Measurements from ENCODE around the gene KDM6B. TPM values are rescaled to one million over a fixed set of nuclear protein-coding genes. Genes with fewer than 3 reads are reported as not detected.

The KDM6B gene
- total RNA-seq, 1 donor from 2014 or later, result 96.0 TPM

- Mint-ChIP-seq H3K4me1 (ENCODE audit: low read depth) (peaks cover 46% of the 10 kb centered on the region), H3K27me3 (ENCODE audit: low read depth) (no peaks in the 10 kb centered on the region), H3K4me3 (ENCODE audit: low read depth) (peak overlapping the region; percentile 90), H3K36me3 (ENCODE audit: low read depth) (peaks cover 11% of the 10 kb centered on the region), H3K27ac (no peak overlapping the region), H3K9me3 (no peaks in the 10 kb centered on the region)
- no peak for DNase-seq (ENCODE audit: low spot score)
- intact Hi-C loops (cut with micrococcal nuclease), result loop anchor here (5.0 to 10.0 kb wide), 4 partner anchors 92 to 355 kb away; partner anchors contain the start of genes CNTROB, HES7, POLR2A and SLC35G6
Observed at GRCh38 chr17:7839876-7840261, 5.9 kb downstream of the KDM6B start.

- no peaks in the 10 kb centered on the region for H3K27me3 Mint-ChIP-seq (ENCODE audit: low read depth)
- DNase-seq (ENCODE audit: low spot score), result no peak
- no peaks in the 10 kb centered on the region for H3K9me3 Mint-ChIP-seq
- intact Hi-C loops (cut with micrococcal nuclease), result loop anchor here (5.0 kb wide), 3 partner anchors 92 to 282 kb away; partner anchors contain the start of genes CNTROB, HES7, TP53 and TRAPPC1
- peak overlapping the region; percentile 90 for H3K4me3 Mint-ChIP-seq (ENCODE audit: low read depth)
- peaks cover 46% of the 10 kb centered on the region for H3K4me1 Mint-ChIP-seq (ENCODE audit: low read depth)
- H3K27ac Mint-ChIP-seq, result peak overlapping the region; percentile 94
- H3K36me3 Mint-ChIP-seq (ENCODE audit: low read depth), result peaks cover 17% of the 10 kb centered on the region
Observed at GRCh38 chr17:7840441-7840840, 6.4 kb downstream of the KDM6B start.

GRCh38 chr17:7840875-7841274 is 6.9 kb downstream of the KDM6B start:
- Mint-ChIP-seq H3K9me3 (no peaks in the 10 kb centered on the region), H3K27ac (peak overlapping the region; percentile 94)
- no peak for DNase-seq (ENCODE audit: low spot score)

GRCh38 chr17:7841396-7841914 is 7.4 kb downstream of the KDM6B start:
- Mint-ChIP-seq H3K27me3 (ENCODE audit: low read depth) (no peaks in the 10 kb centered on the region), H3K27ac (peak overlapping the region; percentile 100), H3K36me3 (ENCODE audit: low read depth) (peaks cover 26% of the 10 kb centered on the region), H3K4me1 (ENCODE audit: low read depth) (peaks cover 48% of the 10 kb centered on the region), H3K9me3 (no peaks in the 10 kb centered on the region), H3K4me3 (ENCODE audit: low read depth) (peak overlapping the region; percentile 90)
- DNase-seq (ENCODE audit: low spot score), result peak; percentile 67
- intact Hi-C loops (cut with micrococcal nuclease), result loop anchor here (5.0 kb wide), 3 partner anchors 91 to 281 kb away; partner anchors contain the start of genes CNTROB, HES7, TP53 and TRAPPC1

More at GRCh38 chr17:7840875-7841274, 6.9 kb downstream of the KDM6B start:
- H3K4me1 Mint-ChIP-seq (ENCODE audit: low read depth), result peaks cover 49% of the 10 kb centered on the region
- H3K36me3 Mint-ChIP-seq (ENCODE audit: low read depth), result peaks cover 21% of the 10 kb centered on the region
- intact Hi-C loops (cut with micrococcal nuclease), result loop anchor here (5.0 kb wide), 3 partner anchors 91 to 281 kb away; partner anchors contain the start of genes CNTROB, HES7, TP53 and TRAPPC1
- no peaks in the 10 kb centered on the region for H3K27me3 Mint-ChIP-seq (ENCODE audit: low read depth)
- H3K4me3 Mint-ChIP-seq (ENCODE audit: low read depth), result peak overlapping the region; percentile 90

- H3K27ac Mint-ChIP-seq, result peak overlapping the region; percentile 100
- intact Hi-C loops (cut with micrococcal nuclease), result loop anchor here (5.0 kb wide), 3 partner anchors 90 to 280 kb away; partner anchors contain the start of genes CNTROB, HES7, TP53 and TRAPPC1
- no peaks in the 10 kb centered on the region for H3K27me3 Mint-ChIP-seq (ENCODE audit: low read depth)
- H3K9me3 Mint-ChIP-seq, result no peaks in the 10 kb centered on the region
- H3K36me3 Mint-ChIP-seq (ENCODE audit: low read depth), result peaks cover 31% of the 10 kb centered on the region
- peaks cover 43% of the 10 kb centered on the region for H3K4me1 Mint-ChIP-seq (ENCODE audit: low read depth)
- peak; percentile 83 for DNase-seq (ENCODE audit: low spot score)
- peak overlapping the region; percentile 90 for H3K4me3 Mint-ChIP-seq (ENCODE audit: low read depth)
Observed at GRCh38 chr17:7841915-7842379, 7.9 kb downstream of the KDM6B start.

GRCh38 chr17:7842380-7843256 is 8.6 kb downstream of the KDM6B start:
- intact Hi-C loops (cut with micrococcal nuclease), result loop anchor here (1.0 to 5.0 kb wide), 4 partner anchors 15 to 280 kb away; partner anchors contain the start of genes CNTROB, HES7, NAA38 and TP53
- peaks cover 36% of the 10 kb centered on the region for H3K36me3 Mint-ChIP-seq (ENCODE audit: low read depth)
- peak; percentile 83 for DNase-seq (ENCODE audit: low spot score)
- peaks cover 36% of the 10 kb centered on the region for H3K4me1 Mint-ChIP-seq (ENCODE audit: low read depth)
- peak overlapping the region; percentile 90 for H3K4me3 Mint-ChIP-seq (ENCODE audit: low read depth)
- H3K27ac Mint-ChIP-seq, result peak overlapping the region; percentile 100
- H3K9me3 Mint-ChIP-seq, result no peaks in the 10 kb centered on the region
- H3K27me3 Mint-ChIP-seq (ENCODE audit: low read depth), result no peaks in the 10 kb centered on the region

GRCh38 chr17:7843257-7843535 is 9.2 kb downstream of the KDM6B start:
- DNase-seq (ENCODE audit: low spot score), result no peak
- Mint-ChIP-seq H3K27me3 (ENCODE audit: low read depth) (no peaks in the 10 kb centered on the region), H3K9me3 (no peaks in the 10 kb centered on the region), H3K36me3 (ENCODE audit: low read depth) (peaks cover 38% of the 10 kb centered on the region), H3K27ac (peak overlapping the region; percentile 100), H3K4me3 (ENCODE audit: low read depth) (peak overlapping the region; percentile 90), H3K4me1 (ENCODE audit: low read depth) (peaks cover 34% of the 10 kb centered on the region)
- intact Hi-C loops (cut with micrococcal nuclease), result loop anchor here (1.0 to 5.0 kb wide), 4 partner anchors 14 to 279 kb away; partner anchors contain the start of genes CNTROB, HES7, NAA38 and TP53

- Mint-ChIP-seq H3K36me3 (ENCODE audit: low read depth) (peaks cover 40% of the 10 kb centered on the region), H3K4me1 (ENCODE audit: low read depth) (peaks cover 31% of the 10 kb centered on the region)
Observed at GRCh38 chr17:7843536-7844291, 9.7 kb downstream of the KDM6B start.

GRCh38 chr17:7844292-7845154 is 10.5 kb downstream of the KDM6B start:
- Mint-ChIP-seq H3K4me3 (ENCODE audit: low read depth) (peak overlapping the region; percentile 90), H3K27ac (peak overlapping the region; percentile 100), H3K27me3 (ENCODE audit: low read depth) (no peaks in the 10 kb centered on the region), H3K36me3 (ENCODE audit: low read depth) (peaks cover 47% of the 10 kb centered on the region), H3K4me1 (ENCODE audit: low read depth) (peaks cover 23% of the 10 kb centered on the region), H3K9me3 (no peaks in the 10 kb centered on the region)
- intact Hi-C loops (cut with micrococcal nuclease), result loop anchor here (1.0 to 5.0 kb wide), 5 partner anchors 9 to 278 kb away; partner anchors contain the start of genes CNTROB, HES7, TP53 and TRAPPC1
- peak; percentile 86 for DNase-seq (ENCODE audit: low spot score)

More at GRCh38 chr17:7843536-7844291, 9.7 kb downstream of the KDM6B start:
- H3K27me3 Mint-ChIP-seq (ENCODE audit: low read depth), result no peaks in the 10 kb centered on the region
- peak overlapping the region; percentile 90 for H3K4me3 Mint-ChIP-seq (ENCODE audit: low read depth)
- H3K27ac Mint-ChIP-seq, result peak overlapping the region; percentile 100
- DNase-seq (ENCODE audit: low spot score), result peak; percentile 82
- no peaks in the 10 kb centered on the region for H3K9me3 Mint-ChIP-seq
- intact Hi-C loops (cut with micrococcal nuclease), result loop anchor here (1.0 to 5.0 kb wide), 6 partner anchors 8 to 279 kb away; partner anchors contain the start of genes CNTROB, HES7, NAA38 and TP53

- H3K9me3 Mint-ChIP-seq, result no peaks in the 10 kb centered on the region
- peak overlapping the region; percentile 60 for H3K27ac Mint-ChIP-seq
- H3K4me3 Mint-ChIP-seq (ENCODE audit: low read depth), result peak overlapping the region; percentile 90
- DNase-seq (ENCODE audit: low spot score), result no peak
- H3K27me3 Mint-ChIP-seq (ENCODE audit: low read depth), result no peaks in the 10 kb centered on the region
- H3K4me1 Mint-ChIP-seq (ENCODE audit: low read depth), result peaks cover 22% of the 10 kb centered on the region
- H3K36me3 Mint-ChIP-seq (ENCODE audit: low read depth), result peaks cover 48% of the 10 kb centered on the region
- intact Hi-C loops (cut with micrococcal nuclease), result no loop called here
Observed at GRCh38 chr17:7845359-7846062, 11.5 kb downstream of the KDM6B start.

Measured in activated T-helper 2 cell treated with anti-CD3 and anti-CD28 coated beads, Interferon-gamma antibody, Interleukin-2, Interleukin-4, amounts not matched to agents 10 μg/mL and 5 μg/mL and 100 μg/mL, durations not matched to agents 14 hours and 24 hours and 36 hours (primary cell).